HG03432 (cell line): ENCODE results near the gene NARF.
"Not testable (repeated sequence)": the region's sequence is repeated elsewhere in the genome, so short reads cannot be mapped to it uniquely, and the experiment has no call there.

Source experiments
- ATAC-seq: cut with Tn5 transposase; IDR thresholded peaks from one replicate; pipeline ENCODE4 v1.9.1; 2021; ENCODE audit warnings: mild to moderate bottlenecking, moderate library complexity; ENCODE audit not compliant: unreplicated experiment

Gene NARF

DNA sequence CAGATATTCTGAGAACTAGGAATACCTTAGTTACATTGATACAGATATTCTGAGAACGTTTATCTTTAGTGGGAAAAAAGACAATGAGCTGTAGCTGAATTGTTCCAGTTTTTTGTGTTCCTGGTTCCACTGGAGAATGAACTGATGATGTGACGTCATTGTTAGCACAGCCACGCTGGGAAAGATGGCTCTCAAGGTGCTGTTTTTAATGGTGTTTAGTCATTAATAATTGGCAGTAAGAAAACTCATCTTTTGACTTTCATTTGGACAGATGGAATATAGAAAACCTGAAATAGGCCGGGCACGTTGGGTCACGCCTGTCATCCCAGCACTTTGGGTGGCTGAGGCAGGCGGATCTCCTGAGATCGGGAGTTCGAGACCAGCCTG is 71.4 kb downstream of the NARF start:
- no peak for ATAC-seq

DNA sequence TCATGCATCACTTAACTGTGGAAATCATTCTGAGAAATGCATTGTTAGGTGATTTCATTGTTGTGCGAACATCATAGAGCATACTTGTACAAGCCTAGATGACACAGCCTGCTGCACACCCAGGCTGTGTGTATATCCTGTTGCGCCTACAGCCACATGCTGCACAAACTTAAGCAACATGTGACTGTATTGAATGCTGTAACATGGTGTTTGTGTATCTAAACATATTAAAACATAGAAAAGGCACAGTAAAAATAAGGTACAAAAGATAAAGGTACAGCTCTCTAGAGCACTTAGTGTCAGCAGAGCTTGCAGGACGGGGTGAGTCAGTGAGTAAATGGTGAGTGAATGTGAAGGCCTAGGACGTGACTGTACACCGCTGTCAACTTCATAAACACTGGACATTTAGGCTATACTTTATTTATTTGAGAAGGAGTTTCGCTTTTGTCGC is 72.9 kb downstream of the NARF start:
- no peak for ATAC-seq

DNA sequence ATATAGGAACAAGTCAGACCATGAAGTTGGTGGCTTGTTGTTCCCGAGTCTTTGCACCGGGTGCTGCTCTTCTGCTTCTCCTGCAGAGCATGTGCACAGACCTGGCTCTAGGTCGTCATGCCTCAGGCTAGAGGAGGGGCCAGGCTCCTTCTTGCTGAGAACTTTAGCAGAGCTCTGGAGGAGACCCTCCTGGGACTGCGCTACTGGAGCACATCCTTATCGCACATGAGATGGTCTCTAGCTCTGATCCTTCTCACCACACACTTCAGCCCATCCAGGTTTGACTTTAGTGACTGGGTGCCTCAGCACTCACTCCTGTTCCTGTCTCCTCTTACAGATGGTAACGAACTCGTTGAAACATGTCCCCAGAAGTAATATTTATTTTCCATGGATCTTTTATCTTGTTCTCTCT is 75.9 kb downstream of the NARF start:
- no peak for ATAC-seq

DNA sequence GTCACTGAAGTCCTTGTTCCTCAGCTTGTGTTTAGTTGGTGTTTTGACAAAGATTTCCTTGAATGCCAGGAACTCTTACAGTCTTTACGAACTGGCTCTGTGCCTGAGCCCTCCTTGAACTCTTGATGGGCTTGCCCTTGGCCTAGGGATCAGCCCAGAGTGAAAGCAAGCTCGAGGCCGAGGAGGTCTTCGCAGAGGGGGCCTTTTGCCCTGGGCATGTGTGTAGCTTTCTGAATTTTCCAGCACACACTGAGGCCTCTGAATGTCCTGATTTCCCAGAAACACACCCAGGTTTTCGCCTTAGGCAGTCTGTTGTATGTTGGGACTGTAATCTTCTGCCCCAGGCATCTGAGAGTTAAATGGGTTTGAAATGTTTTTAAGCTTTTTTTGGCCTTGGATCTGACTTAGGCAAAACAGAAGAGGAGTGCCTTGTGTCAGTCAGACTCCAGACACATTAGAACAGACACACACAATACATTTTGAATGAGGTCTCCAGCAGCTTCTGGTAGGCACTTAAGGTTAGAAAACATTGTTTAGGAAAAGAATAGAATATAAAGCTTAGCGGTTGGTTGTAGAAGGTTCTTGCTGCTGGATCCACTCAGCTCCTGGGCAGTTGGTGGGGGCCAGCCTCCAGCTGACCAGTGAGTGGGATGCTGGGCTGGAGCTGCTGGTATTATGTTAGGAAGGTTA is 78.1 kb downstream of the NARF start:
- ATAC-seq = no peak

DNA sequence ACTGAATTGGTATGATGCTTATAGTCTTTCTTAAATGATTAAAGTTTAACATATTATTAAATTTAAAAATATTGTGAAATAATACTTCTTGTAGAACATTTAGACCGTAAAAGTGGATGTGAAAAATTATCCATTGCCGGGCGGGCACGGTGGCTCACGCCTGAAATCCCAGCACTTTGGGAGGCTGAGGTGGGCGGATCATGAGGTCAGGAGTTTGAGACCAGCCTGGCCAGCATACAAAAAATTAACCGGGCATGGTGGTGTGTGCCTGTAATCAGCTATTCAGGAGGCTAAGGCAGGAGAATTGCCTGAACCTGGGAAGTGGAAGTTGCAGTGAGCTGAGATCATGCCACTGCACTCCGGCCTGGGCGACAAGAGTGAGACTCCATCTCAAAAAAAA is 78.7 kb downstream of the NARF start:
- ATAC-seq = not testable (repeated sequence)

DNA sequence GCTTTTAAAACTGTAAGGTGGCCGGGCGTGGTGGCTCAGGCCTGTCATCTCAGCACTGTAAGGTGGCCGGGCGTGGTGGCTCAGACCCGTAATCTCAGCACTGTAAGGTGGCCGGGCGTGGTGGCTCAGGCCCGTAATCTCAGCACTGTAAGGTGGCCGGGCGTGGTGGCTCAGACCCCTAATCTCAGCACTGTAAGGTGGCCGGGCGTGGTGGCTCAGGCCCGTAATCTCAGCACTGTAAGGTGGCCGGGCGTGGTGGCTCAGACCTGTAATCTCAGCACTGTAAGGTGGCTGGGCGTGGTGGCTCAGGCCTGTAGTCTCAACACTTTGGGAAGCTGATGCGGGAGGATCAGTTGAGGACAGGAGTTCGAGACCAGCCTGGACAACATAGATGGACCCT is 80.5 kb downstream of the NARF start:
- ATAC-seq = not testable (repeated sequence)
